Mesenchymal stem cell (in vitro differentiated cells and primary cell): Measurements from ENCODE around the gene ATG7.

Source experiments
- DNase-seq: peaks from one replicate; pipeline ENCODE4 v3.0.0-alpha.2; 2013
- H2AFZ ChIP-seq: one replicate; pipeline ENCODE4 v1.6.1; 2013; ENCODE audit warnings: low read depth, mild to moderate bottlenecking, control low read depth, inconsistent platforms, low read length, moderate library complexity
- H2AK5ac ChIP-seq: 2 replicates; pipeline ENCODE4 v1.6.1; 2013; ENCODE audit warnings: low read length, moderate library complexity, mild to moderate bottlenecking, inconsistent platforms; ENCODE audit not compliant: severe bottlenecking
- H2BK120ac ChIP-seq: one replicate; pipeline ENCODE4 v1.6.1; 2013; ENCODE audit warnings: low read depth, mild to moderate bottlenecking, inconsistent platforms, low read length, moderate library complexity
- H2BK12ac ChIP-seq, 2 experiments: one replicate each; pipeline ENCODE4 v1.6.1; 2013; ENCODE audit warnings: inconsistent platforms in 2 of 2, low read length in 2 of 2, mild to moderate bottlenecking in 2 of 2, moderate library complexity in 2 of 2, control low read depth in 1 of 2
- H2BK15ac ChIP-seq: one replicate; pipeline ENCODE4 v1.6.1; 2013; ENCODE audit warnings: mild to moderate bottlenecking, low read depth, inconsistent platforms; ENCODE audit not compliant: poor library complexity, severe bottlenecking
- H2BK5ac ChIP-seq: 2 replicates; pipeline ENCODE4 v1.6.1; 2013; ENCODE audit warnings: low read depth, mild to moderate bottlenecking, low read length, control low read depth, inconsistent platforms; ENCODE audit not compliant: poor library complexity, severe bottlenecking
- H3K14ac ChIP-seq, 2 experiments: one replicate each; pipeline ENCODE4 v1.6.1; 2013; ENCODE audit warnings: inconsistent platforms in 2 of 2, low read length in 2 of 2, control low read depth in 1 of 2, mild to moderate bottlenecking in 1 of 2, moderate library complexity in 1 of 2
- H3K18ac ChIP-seq, 2 experiments: one replicate each; pipeline ENCODE4 v1.6.1; 2013; ENCODE audit warnings: inconsistent platforms in 2 of 2, low read length in 2 of 2, control low read depth in 1 of 2, low read depth in 1 of 2, mild to moderate bottlenecking in 1 of 2
- H3K23ac ChIP-seq, 2 experiments: one replicate each; pipeline ENCODE4 v1.6.1; 2013; ENCODE audit warnings: inconsistent platforms in 2 of 2, low read length in 2 of 2, mild to moderate bottlenecking in 2 of 2, moderate library complexity in 2 of 2, control low read depth in 1 of 2
- H3K27ac ChIP-seq: 2 replicates; pipeline ENCODE4 v1.5.1; 2013; ENCODE audit warnings: mild to moderate bottlenecking, moderate library complexity, low read length, control low read depth, inconsistent platforms; ENCODE audit not compliant: poor library complexity, severe bottlenecking
- H3K27me3 ChIP-seq, 2 experiments: 2 replicates each; pipeline versions ENCODE4 v1.6.1 to v1.7.0; 2013; ENCODE audit warnings: low read length in 2 of 2, mild to moderate bottlenecking in 2 of 2, moderate library complexity in 2 of 2, control low read depth in 1 of 2, inconsistent platforms in 1 of 2; ENCODE audit not compliant: control insufficient read depth in 1 of 2, insufficient read depth in 1 of 2
- H3K36me3 ChIP-seq, 2 experiments: 2 replicates each; pipeline versions ENCODE4 v1.6.1 to v1.7.0; 2013; ENCODE audit warnings: low read length in 2 of 2, control low read depth in 1 of 2, inconsistent platforms in 1 of 2, low read depth in 1 of 2, mild to moderate bottlenecking in 1 of 2; ENCODE audit not compliant: insufficient read depth in 2 of 2, control insufficient read depth in 1 of 2
- H3K4ac ChIP-seq, 2 experiments: one replicate each; pipeline ENCODE4 v1.6.1; 2013; ENCODE audit warnings: inconsistent platforms in 2 of 2, low read length in 2 of 2, mild to moderate bottlenecking in 2 of 2, moderate library complexity in 2 of 2, control low read depth in 1 of 2, low read depth in 1 of 2
- H3K4me1 ChIP-seq: 2 replicates; pipeline ENCODE4 v1.6.1; 2013; ENCODE audit warnings: low read depth, low read length, control low read depth; ENCODE audit not compliant: control insufficient read depth, insufficient read depth
- H3K4me2 ChIP-seq: 2 replicates; pipeline ENCODE4 v1.6.1; 2013; ENCODE audit warnings: low read length, mild to moderate bottlenecking, inconsistent platforms; ENCODE audit not compliant: poor library complexity, severe bottlenecking
- H3K4me3 ChIP-seq, 2 experiments: 2 replicates each; pipeline versions ENCODE4 v1.5.1 to v1.7.0; 2013; ENCODE audit warnings: low read length in 2 of 2, mild to moderate bottlenecking in 2 of 2, control low read depth in 1 of 2, low read depth in 1 of 2; ENCODE audit not compliant: insufficient read depth in 1 of 2
- H3K79me1 ChIP-seq: replicated peaks from 2 replicates; pipeline ENCODE4 v1.6.1; 2013; ENCODE audit warnings: mild to moderate bottlenecking, control low read depth, low read length, inconsistent platforms; ENCODE audit not compliant: poor library complexity, severe bottlenecking
- H3K9ac ChIP-seq: 2 replicates; pipeline ENCODE4 v1.7.0; 2013; ENCODE audit warnings: mild to moderate bottlenecking, low read length, moderate library complexity
- H3K9me3 ChIP-seq: 2 replicates; pipeline ENCODE4 v1.7.0; 2013; ENCODE audit warnings: mild to moderate bottlenecking, low read length; ENCODE audit not compliant: control insufficient read depth
- H4K8ac ChIP-seq: one replicate; pipeline ENCODE4 v1.6.1; 2013; ENCODE audit warnings: inconsistent platforms, mild to moderate bottlenecking, low read length, moderate library complexity
- H4K91ac ChIP-seq: one replicate; pipeline ENCODE4 v1.6.1; 2013; ENCODE audit warnings: mild to moderate bottlenecking, low read length, inconsistent platforms
- whole genome bisulfite sequencing: methylation state at CpG from one replicate; pipeline ENCODE4 v1.1.7; 2013; ENCODE audit warnings: mixed read lengths; 5-methylcytosine and 5-hydroxymethylcytosine counted together

ATG7 gene

GRCh38 chr3:11514191-11514821 is 242.1 kb downstream of the ATG7 start:
- H2BK5ac ChIP-seq = no peak overlapping the region
- no peak overlapping the region for H2AFZ ChIP-seq
- H3K27ac ChIP-seq = peak overlapping the region; percentile 74
- peak; percentile 98 for DNase-seq
- no peak overlapping the region for H4K8ac ChIP-seq
- H3K9ac ChIP-seq = peak overlapping the region; percentile 46
- 6% methylated on average over 7 of the region's 7 CpGs for WGBS
- peaks cover 14% of the 10 kb centered on the region for H3K4me1 ChIP-seq
- peaks cover 8% of the 10 kb centered on the region for H3K79me1 ChIP-seq
- H3K4ac ChIP-seq = peak overlapping the region in 1 of 2 experiments; percentile 55
- no peak overlapping the region for H2AK5ac ChIP-seq
- peak overlapping the region; percentile 31 to 82 for H3K18ac ChIP-seq
- peak overlapping the region; percentile 84 for H2BK120ac ChIP-seq
- H3K14ac ChIP-seq = no peak overlapping the region
- peak overlapping the region in 1 of 2 experiments; percentile 31 for H2BK12ac ChIP-seq
- no peaks in the 10 kb centered on the region for H3K36me3 ChIP-seq
- no peaks in the 10 kb centered on the region for H3K27me3 ChIP-seq
- peak overlapping the region in 1 of 2 experiments; percentile 22 for H3K4me3 ChIP-seq
- H3K4me2 ChIP-seq = no peak overlapping the region
- H3K9me3 ChIP-seq = no peaks in the 10 kb centered on the region
- H2BK15ac ChIP-seq = no peak overlapping the region
- H3K23ac ChIP-seq = no peak overlapping the region
- no peak overlapping the region for H4K91ac ChIP-seq

GRCh38 chr3:11517601-11518000 is 245.4 kb downstream of the ATG7 start:
- Histone ChIP-seq H3K4me1 (peaks cover 9% of the 10 kb centered on the region), H4K8ac (no peak overlapping the region), H3K23ac (no peak overlapping the region), H3K27me3 (no peaks in the 10 kb centered on the region), H2BK15ac (no peak overlapping the region), H3K4me2 (no peak overlapping the region), H2BK12ac (peak overlapping the region; percentile 85 to 93), H2BK120ac (no peak overlapping the region), H2AK5ac (no peak overlapping the region), H3K27ac (no peak overlapping the region), H3K36me3 (no peaks in the 10 kb centered on the region), H3K4ac (peak overlapping the region; percentile 66 to 71), H2BK5ac (no peak overlapping the region), H3K4me3 (no peak overlapping the region), H3K18ac (peak overlapping the region in 1 of 2 experiments; percentile 73), H3K79me1 (peaks cover 6% of the 10 kb centered on the region), H3K9ac (no peak overlapping the region), H3K9me3 (no peaks in the 10 kb centered on the region), H4K91ac (no peak overlapping the region), H3K14ac (no peak overlapping the region), H2AFZ (no peak overlapping the region)
- DNase-seq = no peak
- 96% methylated on average over 6 of the region's 6 CpGs for WGBS

- no peak overlapping the region for H3K4ac ChIP-seq
- H2AK5ac ChIP-seq = no peak overlapping the region
- H3K27me3 ChIP-seq = no peaks in the 10 kb centered on the region
- H3K9ac ChIP-seq = no peak overlapping the region
- no peak overlapping the region for H3K27ac ChIP-seq
- no peak for DNase-seq
- H4K8ac ChIP-seq = no peak overlapping the region
- H4K91ac ChIP-seq = no peak overlapping the region
- no peak overlapping the region for H3K4me2 ChIP-seq
- no peak overlapping the region for H2BK120ac ChIP-seq
- no peak overlapping the region for H2AFZ ChIP-seq
- H3K4me3 ChIP-seq = no peak overlapping the region
- H3K9me3 ChIP-seq = no peaks in the 10 kb centered on the region
- peak overlapping the region in 1 of 2 experiments; percentile 58 for H2BK12ac ChIP-seq
- 97% methylated on average over 8 of the region's 8 CpGs for WGBS
- no peak overlapping the region for H3K18ac ChIP-seq
- H3K23ac ChIP-seq = no peak overlapping the region
- no peak overlapping the region for H2BK5ac ChIP-seq
- H2BK15ac ChIP-seq = no peak overlapping the region
- H3K14ac ChIP-seq = peak overlapping the region in 1 of 2 experiments; percentile 58
- H3K79me1 ChIP-seq = peaks cover 5% of the 10 kb centered on the region
- no peaks in the 10 kb centered on the region for H3K36me3 ChIP-seq
- no peaks in the 10 kb centered on the region for H3K4me1 ChIP-seq
Measured at GRCh38 chr3:11521167-11521566, 249.0 kb downstream of the ATG7 start.

GRCh38 chr3:11522398-11522715 is 250.2 kb downstream of the ATG7 start:
- H3K4me2 ChIP-seq = no peak overlapping the region
- peak overlapping the region in 1 of 2 experiments; percentile 75 for H2BK12ac ChIP-seq
- no peaks in the 10 kb centered on the region for H3K4me1 ChIP-seq
- no peak overlapping the region for H2BK5ac ChIP-seq
- no peaks in the 10 kb centered on the region for H3K27me3 ChIP-seq
- H4K8ac ChIP-seq = no peak overlapping the region
- H3K23ac ChIP-seq = no peak overlapping the region
- H2BK120ac ChIP-seq = no peak overlapping the region
- no peak overlapping the region for H3K4ac ChIP-seq
- DNase-seq = peak; percentile 62
- H3K9ac ChIP-seq = no peak overlapping the region
- peak overlapping the region; percentile 3 for H2BK15ac ChIP-seq
- peak overlapping the region in 1 of 2 experiments; percentile 49 for H3K18ac ChIP-seq
- 80% methylated on average over 4 of the region's 5 CpGs for WGBS
- no peaks in the 10 kb centered on the region for H3K36me3 ChIP-seq
- H3K27ac ChIP-seq = no peak overlapping the region
- no peak overlapping the region for H2AK5ac ChIP-seq
- H2AFZ ChIP-seq = no peak overlapping the region
- H4K91ac ChIP-seq = no peak overlapping the region
- H3K79me1 ChIP-seq = peaks cover 4% of the 10 kb centered on the region
- no peak overlapping the region for H3K4me3 ChIP-seq
- H3K9me3 ChIP-seq = no peaks in the 10 kb centered on the region
- H3K14ac ChIP-seq = no peak overlapping the region
